Esophagus squamous epithelium (tissue), 4 donors: ENCODE results near the gene UBE2D2.

ENCODE experiments used
- POLR2A ChIP-seq, 4 donors: fragments of 450-650 bp; IDR thresholded peaks; one replicate each; pipeline ENCODE4 v1.6.1; 2017; ENCODE audit warnings: antibody characterized with exemption in 4 of 4, mild to moderate bottlenecking in 4 of 4, moderate library complexity in 3 of 4
- TF ChIP-seq, protein P1 (sequence below), 6 experiments: fragments of 450-650 bp in 4 of 6; fragments of 200-600 bp in 2 of 6; sonication (generic) in 2 of 6; IDR thresholded peaks; one replicate each; pipeline ENCODE4 v1.5.1; 2016 to 2019; ENCODE audit warnings: antibody characterized with exemption in 6 of 6, mild to moderate bottlenecking in 4 of 6, moderate library complexity in 4 of 6

DNA sequence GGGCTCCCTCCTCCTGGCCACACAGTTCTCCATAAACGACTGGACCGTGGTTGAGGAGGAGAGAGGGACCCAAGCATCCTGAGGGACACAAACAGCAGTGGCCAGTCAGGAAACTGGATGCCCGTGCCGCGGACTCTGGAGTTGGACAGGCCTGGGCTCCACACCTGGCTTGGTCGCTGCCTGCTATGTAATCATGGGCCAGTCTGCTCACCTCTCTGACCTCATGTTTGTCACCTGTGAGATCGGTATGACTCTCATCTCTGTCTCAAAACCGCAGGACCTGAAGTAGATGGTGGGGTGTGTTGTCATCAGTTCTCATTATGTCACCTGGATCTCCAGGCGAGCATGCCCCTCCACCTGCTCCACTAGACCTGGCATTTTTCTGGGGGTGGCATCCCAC lies 101.5 kb downstream of the UBE2D2 start:
- TF ChIP-seq, protein P1, sequence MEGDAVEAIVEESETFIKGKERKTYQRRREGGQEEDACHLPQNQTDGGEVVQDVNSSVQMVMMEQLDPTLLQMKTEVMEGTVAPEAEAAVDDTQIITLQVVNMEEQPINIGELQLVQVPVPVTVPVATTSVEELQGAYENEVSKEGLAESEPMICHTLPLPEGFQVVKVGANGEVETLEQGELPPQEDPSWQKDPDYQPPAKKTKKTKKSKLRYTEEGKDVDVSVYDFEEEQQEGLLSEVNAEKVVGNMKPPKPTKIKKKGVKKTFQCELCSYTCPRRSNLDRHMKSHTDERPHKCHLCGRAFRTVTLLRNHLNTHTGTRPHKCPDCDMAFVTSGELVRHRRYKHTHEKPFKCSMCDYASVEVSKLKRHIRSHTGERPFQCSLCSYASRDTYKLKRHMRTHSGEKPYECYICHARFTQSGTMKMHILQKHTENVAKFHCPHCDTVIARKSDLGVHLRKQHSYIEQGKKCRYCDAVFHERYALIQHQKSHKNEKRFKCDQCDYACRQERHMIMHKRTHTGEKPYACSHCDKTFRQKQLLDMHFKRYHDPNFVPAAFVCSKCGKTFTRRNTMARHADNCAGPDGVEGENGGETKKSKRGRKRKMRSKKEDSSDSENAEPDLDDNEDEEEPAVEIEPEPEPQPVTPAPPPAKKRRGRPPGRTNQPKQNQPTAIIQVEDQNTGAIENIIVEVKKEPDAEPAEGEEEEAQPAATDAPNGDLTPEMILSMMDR (IDR thresholded peaks at IDR 0.05), result no peak
- no peak for TF ChIP-seq POLR2A (IDR thresholded peaks at IDR 0.05)
